ENCODE data around the gene FBN1. TPM values are rescaled to one million over a fixed set of nuclear protein-coding genes. Genes with fewer than 3 reads are reported as not detected.

FBN1 gene
- total and polyA plus RNA-seq, 2 experiments from 2014 or later, result 2.1 to 5.3 TPM

GRCh38 chr15:48388016-48388851, 257.3 kb downstream of the FBN1 start:
- Histone ChIP-seq H3K27me3 (peaks cover 12% of the 10 kb centered on the region), H3K9me3 (ENCODE audit: low read depth) (no peaks in the 10 kb centered on the region), H3K4me1 (ENCODE audit: low read depth) (peaks cover 8% of the 10 kb centered on the region), H3K27ac (no peak overlapping the region), H3K4me3 (no peak overlapping the region), H3K36me3 (no peaks in the 10 kb centered on the region)
- peak in 1 of 2 donors; percentile 55 for DNase-seq (ENCODE audit: low read depth in 1 of 2, low spot score in 1 of 2)
- TF ChIP-seq, protein P1, sequence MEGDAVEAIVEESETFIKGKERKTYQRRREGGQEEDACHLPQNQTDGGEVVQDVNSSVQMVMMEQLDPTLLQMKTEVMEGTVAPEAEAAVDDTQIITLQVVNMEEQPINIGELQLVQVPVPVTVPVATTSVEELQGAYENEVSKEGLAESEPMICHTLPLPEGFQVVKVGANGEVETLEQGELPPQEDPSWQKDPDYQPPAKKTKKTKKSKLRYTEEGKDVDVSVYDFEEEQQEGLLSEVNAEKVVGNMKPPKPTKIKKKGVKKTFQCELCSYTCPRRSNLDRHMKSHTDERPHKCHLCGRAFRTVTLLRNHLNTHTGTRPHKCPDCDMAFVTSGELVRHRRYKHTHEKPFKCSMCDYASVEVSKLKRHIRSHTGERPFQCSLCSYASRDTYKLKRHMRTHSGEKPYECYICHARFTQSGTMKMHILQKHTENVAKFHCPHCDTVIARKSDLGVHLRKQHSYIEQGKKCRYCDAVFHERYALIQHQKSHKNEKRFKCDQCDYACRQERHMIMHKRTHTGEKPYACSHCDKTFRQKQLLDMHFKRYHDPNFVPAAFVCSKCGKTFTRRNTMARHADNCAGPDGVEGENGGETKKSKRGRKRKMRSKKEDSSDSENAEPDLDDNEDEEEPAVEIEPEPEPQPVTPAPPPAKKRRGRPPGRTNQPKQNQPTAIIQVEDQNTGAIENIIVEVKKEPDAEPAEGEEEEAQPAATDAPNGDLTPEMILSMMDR (IDR thresholded peaks at IDR 0.05; ENCODE audit: low read depth, low read length), result no peak

GRCh38 chr15:48385031-48385830, 260.3 kb downstream of the FBN1 start:
- TF ChIP-seq, protein P1 (IDR thresholded peaks at IDR 0.05; ENCODE audit: low read depth, low read length), result no peak
- Histone ChIP-seq H3K27ac (no peak overlapping the region), H3K4me1 (ENCODE audit: low read depth) (peaks cover 8% of the 10 kb centered on the region), H3K4me3 (no peak overlapping the region), H3K9me3 (ENCODE audit: low read depth) (no peaks in the 10 kb centered on the region), H3K36me3 (no peaks in the 10 kb centered on the region), H3K27me3 (peaks cover 9% of the 10 kb centered on the region)
- DNase-seq (ENCODE audit: low read depth in 1 of 2, low spot score in 1 of 2), result peak in 1 of 2 donors; percentile 54

DNA sequence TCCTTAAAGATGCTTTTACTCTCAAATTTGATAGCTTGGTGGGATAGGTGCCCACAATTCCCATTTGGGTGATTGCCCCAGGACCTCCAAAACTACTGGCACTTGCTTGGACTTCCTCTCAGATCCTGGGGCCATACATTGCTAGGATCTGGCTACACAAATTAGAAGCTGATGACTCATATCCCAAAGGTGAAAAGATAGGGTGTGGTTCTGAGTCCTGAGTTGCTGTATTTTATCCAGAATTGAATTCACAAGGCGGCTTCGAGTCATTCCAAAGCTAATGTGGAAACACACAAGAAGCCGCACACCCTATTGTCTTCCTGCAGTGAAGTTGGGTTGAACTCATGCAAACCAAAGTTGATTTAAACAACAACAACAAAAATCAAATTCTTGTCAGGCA, 260.9 kb downstream of the FBN1 start:
- DNase-seq (ENCODE audit: low read depth in 1 of 2, low spot score in 1 of 2), result no peak
- Histone ChIP-seq H3K27ac (no peak overlapping the region), H3K27me3 (peaks cover 9% of the 10 kb centered on the region), H3K4me3 (no peak overlapping the region), H3K4me1 (ENCODE audit: low read depth) (peaks cover 8% of the 10 kb centered on the region), H3K9me3 (ENCODE audit: low read depth) (no peaks in the 10 kb centered on the region), H3K36me3 (no peaks in the 10 kb centered on the region)
- TF ChIP-seq, protein P1 (IDR thresholded peaks at IDR 0.05; ENCODE audit: low read depth, low read length), result no peak

DNA sequence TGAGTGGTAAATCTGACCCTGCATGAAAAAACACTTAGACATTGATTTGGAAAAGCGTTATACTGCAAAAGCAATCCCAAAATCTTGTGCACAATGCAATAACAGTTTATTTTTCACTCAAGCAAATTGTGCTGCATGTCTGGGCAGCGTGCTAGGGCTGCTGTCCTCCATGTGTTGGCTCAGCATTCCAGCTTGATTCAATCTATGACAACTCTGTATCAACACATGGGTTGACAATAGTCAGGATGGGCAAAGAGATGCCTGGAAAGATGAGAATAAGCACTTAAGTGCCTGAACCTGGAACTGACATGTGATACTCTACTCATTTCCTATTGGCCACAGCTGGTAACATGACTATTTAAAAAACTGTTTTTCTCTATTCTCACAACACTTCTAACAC, 262.5 kb downstream of the FBN1 start:
- peaks cover 2% of the 10 kb centered on the region for H3K4me1 ChIP-seq (ENCODE audit: low read depth)
- H3K36me3 ChIP-seq, result no peaks in the 10 kb centered on the region
- TF ChIP-seq, protein P1 (IDR thresholded peaks at IDR 0.05; ENCODE audit: low read depth, low read length), result no peak
- H3K27ac ChIP-seq, result no peak overlapping the region
- H3K27me3 ChIP-seq, result peaks cover 7% of the 10 kb centered on the region
- no peak overlapping the region for H3K4me3 ChIP-seq
- H3K9me3 ChIP-seq (ENCODE audit: low read depth), result no peaks in the 10 kb centered on the region
- DNase-seq (ENCODE audit: low read depth in 1 of 2, low spot score in 1 of 2), result no peak

DNA sequence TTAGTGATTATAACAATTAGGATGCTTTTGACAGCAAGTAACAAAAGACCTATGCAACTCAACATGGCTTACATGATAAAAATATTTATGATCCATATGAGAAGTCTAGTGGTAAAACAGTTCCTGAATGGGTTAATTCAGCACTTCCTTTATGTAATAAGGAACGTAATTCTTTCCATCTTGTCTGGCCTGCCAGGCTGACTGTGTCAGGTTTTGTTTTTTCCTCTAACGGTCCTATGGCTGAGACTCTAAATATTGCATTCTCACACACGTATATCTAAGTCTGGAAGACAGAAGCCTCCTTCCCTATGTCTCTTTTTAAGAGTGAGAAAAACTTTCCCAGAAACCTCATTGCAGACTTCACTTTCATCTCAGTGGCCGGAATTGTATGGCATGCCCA, 263.6 kb downstream of the FBN1 start:
- DNase-seq (ENCODE audit: low read depth in 1 of 2, low spot score in 1 of 2), result no peak
- Histone ChIP-seq H3K27ac (no peak overlapping the region), H3K4me1 (ENCODE audit: low read depth) (no peaks in the 10 kb centered on the region), H3K9me3 (ENCODE audit: low read depth) (no peaks in the 10 kb centered on the region), H3K4me3 (no peak overlapping the region), H3K36me3 (no peaks in the 10 kb centered on the region), H3K27me3 (peaks cover 7% of the 10 kb centered on the region)
- TF ChIP-seq, protein P1 (IDR thresholded peaks at IDR 0.05; ENCODE audit: low read depth, low read length), result no peak
